ENCODE measurements around the gene MATN4.

MATN4 gene

DNA sequence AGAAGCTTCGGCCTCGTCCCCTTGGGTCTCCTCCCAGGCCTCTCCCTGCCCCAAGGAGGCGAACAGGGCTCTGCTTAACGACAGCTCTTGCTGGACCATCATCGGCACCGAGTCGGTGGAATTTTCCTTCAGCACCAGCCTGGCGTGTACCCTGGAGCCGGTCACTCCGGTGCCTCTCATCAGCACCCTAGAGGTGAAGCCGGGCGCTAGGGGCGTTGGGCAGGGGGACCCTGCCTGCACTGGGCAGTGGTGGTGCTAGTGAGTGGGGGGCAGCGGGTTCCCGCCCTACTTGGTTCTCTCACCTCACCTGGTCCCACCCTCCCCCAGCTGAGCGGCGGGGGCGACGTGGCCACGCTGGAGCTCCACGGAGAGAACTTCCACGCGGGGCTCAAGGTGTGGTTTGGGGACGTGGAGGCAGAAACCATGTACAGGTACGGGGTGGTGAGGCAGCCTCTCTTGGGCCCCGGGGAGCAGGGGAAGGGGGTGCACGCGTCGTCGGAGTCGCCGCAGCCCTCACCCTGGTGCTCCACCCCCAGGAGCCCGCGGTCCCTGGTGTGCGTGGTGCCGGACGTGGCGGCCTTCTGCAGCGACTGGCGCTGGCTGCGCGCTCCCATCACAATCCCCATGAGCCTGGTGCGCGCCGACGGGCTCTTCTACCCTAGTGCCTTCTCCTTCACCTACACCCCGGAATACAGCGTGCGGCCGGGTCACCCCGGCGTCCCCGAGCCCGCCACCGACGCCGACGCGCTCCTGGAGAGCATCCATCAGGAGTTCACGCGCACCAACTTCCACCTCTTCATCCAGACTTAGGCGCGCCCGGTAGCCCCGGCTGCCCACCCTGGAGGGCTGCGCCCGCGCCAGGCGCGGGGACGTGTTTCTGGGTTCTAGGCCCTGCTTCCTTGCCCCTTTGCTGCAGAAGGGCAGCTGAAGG lies 8.3 kb upstream of the MATN4 start:
- in situ Hi-C loops (cut with MboI; ENCODE audit: low sequenced_read_pairs), result loop anchor here (25.0 kb wide), 1 partner anchor 446 kb away; no protein-coding TSS in a partner anchor

GRCh38 chr20:45315672-45316071 lies 7.6 kb upstream of the MATN4 start:
- in situ Hi-C loops (cut with MboI; ENCODE audit: low sequenced_read_pairs), result loop anchor here (25.0 kb wide), 1 partner anchor 447 kb away; no protein-coding TSS in a partner anchor

GRCh38 chr20:45313943-45314342 lies 5.8 kb upstream of the MATN4 start:
- in situ Hi-C loops (cut with MboI; ENCODE audit: low sequenced_read_pairs), result loop anchor here (25.0 kb wide), 1 partner anchor 448 kb away; no protein-coding TSS in a partner anchor

DNA sequence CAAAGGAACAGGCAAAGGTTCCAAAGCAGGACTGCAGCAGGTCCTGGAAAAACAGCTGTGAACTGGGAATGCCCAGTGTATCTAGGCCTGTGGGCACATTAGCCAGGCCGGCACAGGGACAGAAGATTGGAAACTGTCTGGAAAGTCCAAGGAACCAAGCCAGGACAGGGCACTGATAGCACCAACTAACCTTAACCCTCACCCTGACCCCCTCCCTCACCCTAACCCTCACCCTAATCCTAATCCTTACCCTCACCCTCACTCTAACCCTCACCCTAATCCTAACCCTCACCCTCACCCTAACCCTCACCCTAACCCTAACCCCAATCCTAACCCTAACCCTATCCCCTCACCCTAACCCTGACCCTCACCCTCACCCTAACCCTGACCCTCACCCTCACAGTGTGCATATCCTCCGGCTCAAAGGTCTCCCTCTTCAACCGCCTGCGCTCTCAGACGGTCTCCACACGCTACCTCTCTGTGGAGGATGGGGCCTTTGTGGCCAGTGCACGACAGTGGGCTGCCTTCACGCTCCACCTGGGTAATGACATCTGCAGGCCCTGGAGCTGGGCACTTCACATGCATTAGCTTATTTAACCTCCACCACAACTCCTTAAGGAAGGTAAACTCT lies 5.1 kb upstream of the MATN4 start:
- in situ Hi-C loops (cut with MboI; ENCODE audit: low sequenced_read_pairs), result loop anchor here (25.0 kb wide), 1 partner anchor 449 kb away; no protein-coding TSS in a partner anchor

GRCh38 chr20:45312241-45312640 lies 4.1 kb upstream of the MATN4 start:
- in situ Hi-C loops (cut with MboI; ENCODE audit: low sequenced_read_pairs), result loop anchor here (25.0 kb wide), 1 partner anchor 450 kb away; no protein-coding TSS in a partner anchor

DNA sequence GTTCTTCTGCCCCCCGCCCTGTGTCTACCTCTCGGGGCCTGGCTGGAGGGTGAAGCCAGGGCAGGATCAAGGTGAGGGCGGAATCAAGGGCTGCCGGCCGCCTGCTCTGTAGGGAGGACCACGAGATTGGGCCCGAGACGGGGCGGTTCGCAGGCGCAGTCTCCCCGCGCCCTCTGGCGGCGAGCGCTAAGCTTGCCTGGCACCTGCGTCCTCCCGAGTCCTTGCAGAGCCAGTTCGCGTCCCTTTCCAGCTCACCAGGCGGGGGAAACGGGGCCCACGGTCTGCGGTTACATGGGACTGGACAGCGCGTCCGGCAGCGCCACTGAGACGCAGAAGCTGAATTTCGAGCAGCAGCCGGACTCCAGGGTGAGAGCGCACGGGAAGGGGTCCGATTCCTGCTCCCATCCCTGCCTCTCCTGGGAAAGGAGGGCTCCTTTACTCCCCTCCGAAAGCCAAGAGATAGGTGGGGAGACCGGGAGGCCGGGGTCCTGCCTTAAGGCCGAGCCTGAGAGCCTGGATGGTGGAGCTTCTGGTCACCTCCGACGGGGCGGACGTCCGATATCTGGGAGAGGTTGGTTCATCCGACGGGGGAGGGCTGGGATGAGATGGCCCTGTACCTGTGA lies 3.6 kb upstream of the MATN4 start:
- in situ Hi-C loops (cut with MboI; ENCODE audit: low sequenced_read_pairs), result loop anchor here (25.0 kb wide), 1 partner anchor 451 kb away; no protein-coding TSS in a partner anchor

DNA sequence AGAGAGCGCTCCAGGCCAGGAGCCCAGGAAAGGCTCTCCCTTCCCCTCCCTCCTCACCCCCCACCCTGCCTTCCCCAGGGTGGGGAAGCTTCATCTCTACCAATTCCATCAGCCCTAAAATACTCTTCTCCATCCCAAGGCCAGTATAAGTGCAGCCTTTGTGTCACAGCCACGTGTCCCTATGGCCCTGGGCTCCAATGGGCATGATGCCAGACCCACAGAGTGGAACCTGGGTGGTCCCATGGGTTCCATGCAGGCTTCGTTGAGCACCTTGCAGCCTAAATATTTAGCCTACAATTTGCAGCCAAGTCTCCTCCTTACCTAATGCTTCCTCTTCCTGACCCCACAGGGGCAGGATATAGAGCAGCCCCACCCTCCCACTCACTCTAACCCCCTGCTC lies 976 bp upstream of the MATN4 start:
- in situ Hi-C loops (cut with MboI; ENCODE audit: low sequenced_read_pairs), result loop anchor here (25.0 kb wide), 1 partner anchor 453 kb away; no protein-coding TSS in a partner anchor

GRCh38 chr20:45307076-45307640 lies 941 bp downstream of the MATN4 start:
- in situ Hi-C loops (cut with MboI; ENCODE audit: low sequenced_read_pairs), result loop anchor here (25.0 kb wide), 1 partner anchor 455 kb away; no protein-coding TSS in a partner anchor

GRCh38 chr20:45306431-45306982 lies 1.6 kb downstream of the MATN4 start, which contains the start of gene RBPJL:
RBPJL (plus strand) TSS chr20:45306840; CDS start chr20:45306923, 83 bp downstream.
- in situ Hi-C loops (cut with MboI; ENCODE audit: low sequenced_read_pairs), result loop anchor here (25.0 kb wide), 1 partner anchor 456 kb away; no protein-coding TSS in a partner anchor

GRCh38 chr20:45305262-45305661 lies 2.8 kb downstream of the MATN4 start:
- in situ Hi-C loops (cut with MboI; ENCODE audit: low sequenced_read_pairs), result loop anchor here (25.0 kb wide), 1 partner anchor 457 kb away; no protein-coding TSS in a partner anchor

GRCh38 chr20:45304464-45304999 lies 3.6 kb downstream of the MATN4 start:
- in situ Hi-C loops (cut with MboI; ENCODE audit: low sequenced_read_pairs), result loop anchor here (25.0 kb wide), 1 partner anchor 458 kb away; no protein-coding TSS in a partner anchor

GRCh38 chr20:45303586-45304463 lies 4.3 kb downstream of the MATN4 start:
- in situ Hi-C loops (cut with MboI; ENCODE audit: low sequenced_read_pairs), result loop anchor here (25.0 kb wide), 1 partner anchor 458 kb away; no protein-coding TSS in a partner anchor

DNA sequence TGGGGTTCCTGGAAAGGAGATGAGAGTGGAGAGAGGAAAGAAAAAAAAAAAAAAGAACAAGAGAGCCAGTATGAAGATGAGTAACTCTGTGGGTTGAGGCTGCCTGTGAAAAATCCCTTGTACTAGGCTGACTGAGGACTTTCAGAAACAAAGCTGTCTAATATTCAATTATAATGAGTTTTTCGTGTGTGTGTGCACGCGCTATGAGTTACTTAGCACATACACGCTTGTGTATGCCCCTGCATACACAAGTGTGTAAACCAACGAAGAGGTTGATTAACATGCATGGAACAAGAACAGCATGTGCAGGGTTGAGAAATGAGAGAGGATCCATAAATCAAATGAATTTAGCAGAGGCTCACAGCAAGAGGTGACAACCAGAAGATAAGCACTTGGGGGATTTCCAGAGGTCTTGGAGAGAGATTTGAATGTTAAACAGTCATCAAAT lies 6.3 kb downstream of the MATN4 start:
- in situ Hi-C loops (cut with MboI; ENCODE audit: low sequenced_read_pairs), result loop anchor here (25.0 kb wide), 1 partner anchor 460 kb away; no protein-coding TSS in a partner anchor

- in situ Hi-C loops (cut with MboI; ENCODE audit: low sequenced_read_pairs), result loop anchor here (25.0 kb wide), 1 partner anchor 461 kb away; no protein-coding TSS in a partner anchor
Measured at GRCh38 chr20:45300961-45301360, 7.1 kb downstream of the MATN4 start.

DNA sequence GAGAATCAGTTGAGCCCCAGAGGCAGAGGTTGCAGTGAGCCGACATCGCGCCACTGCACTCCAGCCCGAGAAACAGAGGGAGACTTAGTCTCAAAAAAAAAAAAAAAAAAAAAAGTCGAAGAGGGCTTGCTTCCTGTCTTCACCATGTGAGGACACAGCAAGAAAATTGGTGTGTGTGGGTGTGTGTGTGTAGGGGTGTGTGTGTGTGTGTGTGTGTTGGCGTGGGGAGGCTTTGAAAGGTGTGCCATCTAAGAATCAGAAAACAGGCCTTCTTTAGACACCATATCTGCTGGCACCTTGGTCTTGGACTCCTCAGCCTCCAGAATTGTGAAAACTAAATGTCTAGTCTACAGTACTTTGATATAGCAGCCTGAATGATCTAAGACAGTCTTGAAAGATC lies 8.3 kb downstream of the MATN4 start:
- in situ Hi-C loops (cut with MboI; ENCODE audit: low sequenced_read_pairs), result loop anchor here (25.0 kb wide), 1 partner anchor 463 kb away; no protein-coding TSS in a partner anchor

DNA sequence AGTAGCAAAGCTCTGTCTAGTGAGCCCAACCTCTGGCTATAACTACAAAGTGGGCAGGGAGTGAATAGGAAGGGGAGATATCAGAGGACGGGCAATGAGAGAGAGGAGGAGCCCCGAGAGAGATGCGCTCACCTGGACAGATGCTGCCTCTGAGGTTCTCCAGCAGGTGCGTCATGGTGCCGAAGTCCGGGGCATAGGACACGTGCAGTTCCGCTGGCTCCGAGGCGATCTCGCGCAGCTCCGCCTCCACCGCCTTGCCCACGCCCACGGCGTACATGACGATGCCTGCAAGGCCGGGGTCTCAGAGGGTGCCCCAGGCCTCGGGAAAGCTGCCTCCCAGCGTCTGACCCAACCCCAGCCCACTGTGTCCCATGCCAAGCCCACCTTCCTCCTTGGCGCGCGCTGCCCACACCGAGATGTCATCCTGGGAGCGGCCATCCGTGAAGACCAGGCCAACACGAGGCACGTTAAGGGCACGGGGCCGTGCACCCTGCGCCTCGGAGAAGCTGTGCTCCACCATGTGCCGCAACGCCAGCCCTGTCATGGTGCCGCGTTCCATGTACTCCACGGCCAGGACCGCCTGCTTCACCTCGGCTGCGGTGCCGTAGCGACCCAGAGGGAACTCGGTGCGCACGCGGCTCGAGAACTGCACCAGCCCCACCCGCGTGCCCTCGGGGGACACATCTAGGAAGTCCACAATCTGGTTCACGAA lies 10.2 kb downstream of the MATN4 start:
- in situ Hi-C loops (cut with MboI; ENCODE audit: low sequenced_read_pairs), result no loop called here

DNA sequence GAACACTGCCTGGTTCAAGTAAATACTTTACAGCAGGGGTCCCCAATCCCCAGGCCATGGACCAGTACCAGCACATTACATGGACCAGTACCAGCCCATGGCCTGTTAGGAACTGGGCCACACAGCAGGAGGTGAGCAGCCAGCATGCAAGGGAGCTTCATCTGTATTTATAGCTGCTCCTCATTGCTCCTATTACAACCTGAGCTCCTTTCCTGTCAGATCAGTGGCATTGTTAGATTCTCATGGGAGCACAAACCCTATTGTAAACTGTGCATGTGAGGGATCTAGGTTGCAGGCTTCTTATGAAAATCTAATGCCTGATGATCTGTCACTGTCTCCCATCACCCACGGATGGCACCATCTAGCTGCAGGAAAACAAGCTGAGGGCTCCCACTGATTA lies 13.4 kb downstream of the MATN4 start:
- in situ Hi-C loops (cut with MboI; ENCODE audit: low sequenced_read_pairs), result no loop called here

- in situ Hi-C loops (cut with MboI; ENCODE audit: low sequenced_read_pairs), result no loop called here
Measured at GRCh38 chr20:45294003-45294368, 14.1 kb downstream of the MATN4 start.

Data from HL-60/S4 treated with phorbol 12-myristate 13-acetate at 8.2 ng/mL for 4 days and 3 days (cell line).